IMR-90 (cell line): Measurements from ENCODE around the gene MNAT1. TPM values are rescaled to one million over a fixed set of nuclear protein-coding genes. Genes with fewer than 3 reads are reported as not detected.

ENCODE experiments used
- ATAC-seq: fragments of 200-7000 bp; cut with Tn5 transposase; 2 replicates; pipeline ENCODE4 v1.9.1; 2020; ENCODE audit warnings: low read depth, mild to moderate bottlenecking, moderate library complexity
- BruUV-seq: library from RNA; stranded (reverse); fragments of 400-500 nt; replicated peaks from 2 replicates; lab custom pipeline; 2021; lab: Mats Ljungman, UMichigan
- CTCF ChIA-PET: fragments of 300-600 bp; formaldehyde crosslinking; extraction: SDS; loops from one replicate; lab custom pipeline; 2021; ENCODE audit warnings: antibody characterized with exemption; lab: Yijun Ruan, JAX
- POLR2A ChIA-PET: fragments of 300-600 bp; sonication (Branson Sonifier 250); formaldehyde crosslinking; loops from one replicate; lab custom pipeline; 2022; ENCODE audit warnings: antibody characterized with exemption; ENCODE audit not compliant: unreplicated experiment; lab: Charles Lee
- DNase-seq: peaks from one replicate; pipeline ENCODE4 v3.0.0; 2013
- H2AFZ ChIP-seq: replicated peaks from 2 replicates; pipeline ENCODE3; 2013; ENCODE audit warnings: low read length, mild to moderate bottlenecking; ENCODE audit not compliant: poor library complexity
- H2AK5ac ChIP-seq: 2 replicates; pipeline ENCODE4 v1.6.1; 2013; ENCODE audit warnings: low read depth, low read length, inconsistent platforms
- H2AK9ac ChIP-seq: replicated peaks from 2 replicates; pipeline ENCODE3; 2013; ENCODE audit warnings: mild to moderate bottlenecking, low read depth, low read length, moderate library complexity; ENCODE audit not compliant: poor library complexity
- H2BK120ac ChIP-seq: 2 replicates; pipeline ENCODE4 v1.6.1; 2013; ENCODE audit warnings: low read depth, low read length, inconsistent platforms
- H2BK15ac ChIP-seq: 3 replicates; pipeline ENCODE4 v1.6.1; 2013; ENCODE audit warnings: low read depth, low read length, inconsistent platforms
- H2BK20ac ChIP-seq: 2 replicates; pipeline ENCODE4 v1.6.1; 2013; ENCODE audit warnings: low read depth, mild to moderate bottlenecking, inconsistent platforms, low read length, moderate library complexity
- H2BK5ac ChIP-seq: 2 replicates; pipeline ENCODE4 v1.6.1; 2013; ENCODE audit warnings: mild to moderate bottlenecking, low read depth, low read length, inconsistent platforms; ENCODE audit not compliant: poor library complexity, severe bottlenecking
- H3K14ac ChIP-seq: replicated peaks from 2 replicates; pipeline ENCODE4 v1.6.1; 2013; ENCODE audit warnings: low read depth, low read length, inconsistent platforms
- H3K18ac ChIP-seq: 2 replicates; pipeline ENCODE4 v1.6.1; 2013; ENCODE audit warnings: low read depth, low read length, control low read depth
- H3K23ac ChIP-seq: 2 replicates; pipeline ENCODE4 v1.6.1; 2013; ENCODE audit warnings: low read depth, low read length, inconsistent platforms
- H3K27ac ChIP-seq: 2 replicates; pipeline ENCODE4 v1.5.1; 2013; ENCODE audit warnings: mild to moderate bottlenecking, control low read depth, low read length; ENCODE audit not compliant: insufficient read depth
- H3K27me3 ChIP-seq: 2 replicates; pipeline ENCODE4 v1.6.1; 2013; ENCODE audit warnings: low read length; ENCODE audit not compliant: control insufficient read depth, insufficient read depth
- H3K36me3 ChIP-seq: 2 replicates; pipeline ENCODE4 v1.6.1; 2013; ENCODE audit warnings: low read length, mixed read lengths; ENCODE audit not compliant: control insufficient read depth, insufficient read depth
- H3K4ac ChIP-seq: 2 replicates; pipeline ENCODE4 v1.6.1; 2013; ENCODE audit warnings: low read depth, low read length, inconsistent platforms
- H3K4me1 ChIP-seq: 2 replicates; pipeline ENCODE4 v1.6.1; 2013; ENCODE audit warnings: low read length, mixed read lengths; ENCODE audit not compliant: control insufficient read depth, insufficient read depth
- H3K4me2 ChIP-seq: 2 replicates; pipeline ENCODE4 v1.6.1; 2013; ENCODE audit warnings: low read depth, mild to moderate bottlenecking, control low read depth, low read length, moderate library complexity
- H3K4me3 ChIP-seq: 2 replicates; pipeline ENCODE4 v1.5.1; 2013; ENCODE audit warnings: low read depth, mild to moderate bottlenecking, control low read depth, low read length, moderate library complexity; ENCODE audit not compliant: insufficient read depth
- H3K56ac ChIP-seq: 2 replicates; pipeline ENCODE4 v1.6.1; 2013; ENCODE audit warnings: low read length, inconsistent platforms; ENCODE audit not compliant: insufficient read depth; ENCODE audit errors: extremely low read depth
- H3K79me1 ChIP-seq, 2 experiments: 2 replicates each; pipeline ENCODE4 v1.6.1; 2013; ENCODE audit warnings: low read length in 2 of 2, inconsistent platforms in 1 of 2, low read depth in 1 of 2
- H3K9ac ChIP-seq: 2 replicates; pipeline ENCODE4 v1.6.1; 2013; ENCODE audit warnings: low read depth, low read length, control low read depth
- H3K9me1 ChIP-seq: 2 replicates; pipeline ENCODE4 v1.6.1; 2013; ENCODE audit warnings: low read length, inconsistent platforms; ENCODE audit not compliant: insufficient read depth
- H3K9me3 ChIP-seq: 2 replicates; pipeline ENCODE4 v1.6.1; 2013; ENCODE audit warnings: low read length; ENCODE audit not compliant: control insufficient read depth, insufficient read depth
- H4K20me1 ChIP-seq: 2 replicates; pipeline ENCODE4 v1.6.1; 2013; ENCODE audit warnings: low read length, inconsistent platforms; ENCODE audit not compliant: insufficient read depth
- H4K5ac ChIP-seq: 2 replicates; pipeline ENCODE4 v1.6.1; 2013; ENCODE audit warnings: mild to moderate bottlenecking, low read depth, low read length, control low read depth
- H4K8ac ChIP-seq, 2 experiments: 2 replicates each; pipeline ENCODE4 v1.6.1; 2013; ENCODE audit warnings: low read depth in 2 of 2, low read length in 2 of 2, control low read depth in 1 of 2, inconsistent platforms in 1 of 2
- H4K91ac ChIP-seq: 2 replicates; pipeline ENCODE4 v1.6.1; 2013; ENCODE audit warnings: low read depth, low read length, inconsistent platforms; ENCODE audit not compliant: insufficient read depth
- SMC3 ChIP-seq: fragments of 150-350 bp; IDR thresholded peaks from 2 replicates; pipeline ENCODE4 v1.6.1; 2016; ENCODE audit warnings: low read depth, mild to moderate bottlenecking, antibody characterized with exemption, low read length, moderate library complexity
- WGBS, 2 experiments: methylation state at CpG; one replicate each; pipeline versions ENCODE4 v1.1.5 to v1.1.7; 2013; ENCODE audit warnings: missing lambda C conversion rate in 2 of 2; ENCODE audit not compliant: insufficient read length in 1 of 2; ENCODE audit errors: extremely low coverage in 2 of 2; 5-methylcytosine and 5-hydroxymethylcytosine counted together
- dilution Hi-C: fragments of 300-500 bp; cut with HindIII; formaldehyde crosslinking; loops from one replicate; pipeline ENCODE4 v1.14.3; 2018; ENCODE audit warnings: low sequenced_read_pairs; ENCODE audit not compliant: unreplicated experiment
- in situ Hi-C: fragments of 300-500 bp; cut with MboI; formaldehyde crosslinking; loops from 3 replicates; pipeline ENCODE4 v1.14.3; 2019; ENCODE audit warnings: low sequenced_read_pairs, inconsistent platforms, mixed read lengths
- intact Hi-C: fragments of 100-400 bp; cut with micrococcal nuclease; formaldehyde crosslinking; loops from 2 replicates; pipeline ENCODE4 v1.10.0; 2022
- polyA plus RNA-seq, 3 experiments: library from polyadenylated mRNA; depleted of rRNA; stranded (reverse); fragments of >200 nt; gene quantifications; 2 replicates each; pipeline ENCODE4 v1.2.3, GENCODE V29; 2012; ENCODE audit warnings: low replicate concordance in 1 of 3
- total RNA-seq: library from RNA; depleted of rRNA; stranded (reverse); fragments of >200 nt; gene quantifications from 2 replicates; pipeline ENCODE4 v1.2.3, GENCODE V29; 2012

Gene MNAT1
- total and polyA plus RNA-seq, 2 of the 4 experiments (the other 2 are of a cell fraction): 48.2 to 53.0 TPM

GRCh38 chr14:60720391-60720790, 14.2 kb upstream of the MNAT1 start:
- H3K9ac ChIP-seq: peak overlapping the region; percentile 80
- peaks cover 10% of the 10 kb centered on the region for H3K4me1 ChIP-seq
- H3K36me3 ChIP-seq: peaks cover 21% of the 10 kb centered on the region
- no peak overlapping the region for H2BK15ac ChIP-seq
- peak overlapping the region; percentile 60; the same call in 1 of the 2 replicates for H3K4ac ChIP-seq
- no peak overlapping the region for H2AK9ac ChIP-seq
- H2BK20ac ChIP-seq: no peak overlapping the region
- no peak for TF ChIP-seq SMC3
- dilution Hi-C loops (no loop called here), intact Hi-C loops (loop anchor here (2.0 to 5.0 kb wide), 2 partner anchors 72 to 382 kb away; partner anchors contain the start of gene SIX1), in situ Hi-C loops (loop anchor here (5.0 kb wide), 2 partner anchors 83 to 262 kb away; partner anchors contain the start of genes SLC38A6 and TRMT5)
- no peak overlapping the region for H4K5ac ChIP-seq
- H3K27ac ChIP-seq: no peak overlapping the region
- peak overlapping the region; percentile 98 for H3K4me2 ChIP-seq
- H3K27me3 ChIP-seq: no peaks in the 10 kb centered on the region
- no CpG with 5 or more reads among the region's 1 CpG for WGBS, 2 experiments
- H3K23ac ChIP-seq: peak overlapping the region; percentile 90; the same call in 1 of the 2 replicates
- no TSS peak for BruUV-seq
- ATAC-seq (no peak), DNase-seq (peak; percentile 11)
- no peak overlapping the region for H3K56ac ChIP-seq
- peaks cover 13 to 41% of the 10 kb centered on the region in 2 experiments; a peak in 3 of 4 replicates for H3K79me1 ChIP-seq
- H4K20me1 ChIP-seq: peaks cover 42% of the 10 kb centered on the region; the same call in 1 of the 2 replicates
- H3K9me1 ChIP-seq: peaks cover 9% of the 10 kb centered on the region
- H3K14ac ChIP-seq: peak overlapping the region; percentile 39; the same call in 1 of the 2 replicates
- no peak overlapping the region for H3K18ac ChIP-seq
- H3K9me3 ChIP-seq: no peaks in the 10 kb centered on the region
- H3K4me3 ChIP-seq: peak overlapping the region; percentile 71; the same call in 1 of the 2 replicates
- 0 out of 2 replicates have a peak overlapping the region, but pooled peaks have one; percentile 13 for H4K91ac ChIP-seq
- H2BK5ac ChIP-seq: peak overlapping the region; percentile 9
- H2AFZ ChIP-seq: no peak overlapping the region
- ChIA-PET POLR2A (interaction anchor here (0.6 kb wide), 1 partner anchor 369 kb away, joined by 3 read pairs; no protein-coding TSS in a partner anchor), CTCF (no interaction called here)
- H2AK5ac ChIP-seq: no peak overlapping the region; the same call in 1 of the 2 replicates
- H2BK120ac ChIP-seq: peak overlapping the region; percentile 33; the same call in 1 of the 2 replicates
- H4K8ac ChIP-seq: no peak overlapping the region
